ENCODE data around the gene BPTF.

The BPTF gene

GRCh38 chr17:67865438-67865837, 40.1 kb downstream of the BPTF start:
- Histone ChIP-seq H3K27me3 (ENCODE audit: insufficient read depth, poor library complexity, severe bottlenecking) (no peaks in the 10 kb centered on the region), H3K27ac (ENCODE audit: poor library complexity, severe bottlenecking) (no peak overlapping the region), H3K4me1 (ENCODE audit: insufficient read depth, poor library complexity, severe bottlenecking) (no peaks in the 10 kb centered on the region), H3K36me3 (ENCODE audit: low read depth) (peaks cover 15% of the 10 kb centered on the region), H3K9me3 (ENCODE audit: severe bottlenecking) (no peaks in the 10 kb centered on the region), H3K4me3 (ENCODE audit: severe bottlenecking) (no peak overlapping the region)
- DNase-seq (ENCODE audit: low spot score) = no peak
- TF ChIP-seq, protein P1, sequence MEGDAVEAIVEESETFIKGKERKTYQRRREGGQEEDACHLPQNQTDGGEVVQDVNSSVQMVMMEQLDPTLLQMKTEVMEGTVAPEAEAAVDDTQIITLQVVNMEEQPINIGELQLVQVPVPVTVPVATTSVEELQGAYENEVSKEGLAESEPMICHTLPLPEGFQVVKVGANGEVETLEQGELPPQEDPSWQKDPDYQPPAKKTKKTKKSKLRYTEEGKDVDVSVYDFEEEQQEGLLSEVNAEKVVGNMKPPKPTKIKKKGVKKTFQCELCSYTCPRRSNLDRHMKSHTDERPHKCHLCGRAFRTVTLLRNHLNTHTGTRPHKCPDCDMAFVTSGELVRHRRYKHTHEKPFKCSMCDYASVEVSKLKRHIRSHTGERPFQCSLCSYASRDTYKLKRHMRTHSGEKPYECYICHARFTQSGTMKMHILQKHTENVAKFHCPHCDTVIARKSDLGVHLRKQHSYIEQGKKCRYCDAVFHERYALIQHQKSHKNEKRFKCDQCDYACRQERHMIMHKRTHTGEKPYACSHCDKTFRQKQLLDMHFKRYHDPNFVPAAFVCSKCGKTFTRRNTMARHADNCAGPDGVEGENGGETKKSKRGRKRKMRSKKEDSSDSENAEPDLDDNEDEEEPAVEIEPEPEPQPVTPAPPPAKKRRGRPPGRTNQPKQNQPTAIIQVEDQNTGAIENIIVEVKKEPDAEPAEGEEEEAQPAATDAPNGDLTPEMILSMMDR (IDR thresholded peaks at IDR 0.05; ENCODE audit: poor library complexity, severe bottlenecking) = no peak
- no peak for ATAC-seq (ENCODE audit: low read depth)

GRCh38 chr17:67867591-67867990, 42.3 kb downstream of the BPTF start:
- Histone ChIP-seq H3K4me1 (ENCODE audit: insufficient read depth, poor library complexity, severe bottlenecking) (no peaks in the 10 kb centered on the region), H3K9me3 (ENCODE audit: severe bottlenecking) (no peaks in the 10 kb centered on the region), H3K4me3 (ENCODE audit: severe bottlenecking) (no peak overlapping the region), H3K27me3 (ENCODE audit: insufficient read depth, poor library complexity, severe bottlenecking) (no peaks in the 10 kb centered on the region), H3K27ac (ENCODE audit: poor library complexity, severe bottlenecking) (no peak overlapping the region), H3K36me3 (ENCODE audit: low read depth) (peaks cover 17% of the 10 kb centered on the region)
- ATAC-seq (ENCODE audit: low read depth) (no peak), DNase-seq (ENCODE audit: low spot score) (no peak)
- TF ChIP-seq, protein P1 (IDR thresholded peaks at IDR 0.05; ENCODE audit: poor library complexity, severe bottlenecking) = no peak

- no peak overlapping the region for H3K27ac ChIP-seq (ENCODE audit: poor library complexity, severe bottlenecking)
- H3K36me3 ChIP-seq (ENCODE audit: low read depth) = peaks cover 17% of the 10 kb centered on the region
- no peaks in the 10 kb centered on the region for H3K4me1 ChIP-seq (ENCODE audit: insufficient read depth, poor library complexity, severe bottlenecking)
- DNase-seq (ENCODE audit: low spot score) (no peak), ATAC-seq (ENCODE audit: low read depth) (no peak)
- TF ChIP-seq, protein P1 (IDR thresholded peaks at IDR 0.05; ENCODE audit: poor library complexity, severe bottlenecking) = no peak
- no peaks in the 10 kb centered on the region for H3K27me3 ChIP-seq (ENCODE audit: insufficient read depth, poor library complexity, severe bottlenecking)
- H3K4me3 ChIP-seq (ENCODE audit: severe bottlenecking) = no peak overlapping the region
- no peaks in the 10 kb centered on the region for H3K9me3 ChIP-seq (ENCODE audit: severe bottlenecking)
Observed at GRCh38 chr17:67868176-67868575, 42.9 kb downstream of the BPTF start.

DNA sequence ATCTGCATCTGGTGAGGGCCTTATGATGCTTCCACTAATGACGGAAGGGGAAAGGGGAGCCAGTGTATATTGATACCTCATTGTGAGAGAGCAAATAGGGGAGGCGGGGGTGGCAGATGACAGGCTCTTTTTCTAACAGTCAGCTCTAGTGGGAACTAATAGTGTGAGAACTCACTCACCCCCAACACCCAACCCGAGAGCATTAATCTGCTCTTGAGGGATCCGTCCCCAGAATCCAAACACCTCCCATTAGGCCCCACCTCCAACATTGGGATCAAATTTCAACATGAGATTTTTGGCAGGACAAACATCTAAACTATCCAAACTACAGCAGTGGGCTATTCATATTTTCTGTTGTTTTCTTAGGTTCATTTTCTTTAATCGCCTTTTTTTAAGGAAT, 54.4 kb downstream of the BPTF start:
- H3K4me1 ChIP-seq (ENCODE audit: insufficient read depth, poor library complexity, severe bottlenecking) = no peaks in the 10 kb centered on the region
- ATAC-seq (ENCODE audit: low read depth) (no peak), DNase-seq (ENCODE audit: low spot score) (no peak)
- H3K36me3 ChIP-seq (ENCODE audit: low read depth) = peaks cover 66% of the 10 kb centered on the region
- TF ChIP-seq, protein P1 (IDR thresholded peaks at IDR 0.05; ENCODE audit: poor library complexity, severe bottlenecking) = no peak
- H3K4me3 ChIP-seq (ENCODE audit: severe bottlenecking) = no peak overlapping the region
- H3K27me3 ChIP-seq (ENCODE audit: insufficient read depth, poor library complexity, severe bottlenecking) = no peaks in the 10 kb centered on the region
- H3K9me3 ChIP-seq (ENCODE audit: severe bottlenecking) = no peaks in the 10 kb centered on the region
- H3K27ac ChIP-seq (ENCODE audit: poor library complexity, severe bottlenecking) = no peak overlapping the region

- ATAC-seq (ENCODE audit: low read depth) (no peak), DNase-seq (ENCODE audit: low spot score) (no peak)
- TF ChIP-seq, protein P1 (IDR thresholded peaks at IDR 0.05; ENCODE audit: poor library complexity, severe bottlenecking) = no peak
- H3K27me3 ChIP-seq (ENCODE audit: insufficient read depth, poor library complexity, severe bottlenecking) = no peaks in the 10 kb centered on the region
- no peaks in the 10 kb centered on the region for H3K9me3 ChIP-seq (ENCODE audit: severe bottlenecking)
- no peaks in the 10 kb centered on the region for H3K4me1 ChIP-seq (ENCODE audit: insufficient read depth, poor library complexity, severe bottlenecking)
- no peak overlapping the region for H3K27ac ChIP-seq (ENCODE audit: poor library complexity, severe bottlenecking)
- H3K4me3 ChIP-seq (ENCODE audit: severe bottlenecking) = no peak overlapping the region
- H3K36me3 ChIP-seq (ENCODE audit: low read depth) = peaks cover 63% of the 10 kb centered on the region
Observed at GRCh38 chr17:67881083-67881482, 55.8 kb downstream of the BPTF start.

All from RWPE2 (cell line).